ENCODE measurements around the gene KRT39. TPM values are rescaled to one million over a fixed set of nuclear protein-coding genes. Genes with fewer than 3 reads are reported as not detected.
A peak's percentile ranks its signal among the peaks of the same experiment; 100 is the strongest.

The KRT39 gene

GRCh38 chr17:40909351-40909750 is 57.4 kb downstream of the KRT39 start:
- Histone ChIP-seq H3K4me1 (ENCODE audit: control insufficient read depth, low read depth, low read length) (no peaks in the 10 kb centered on the region), H3K27ac (ENCODE audit: low read depth, low read length) (no peak overlapping the region), H3K9ac (ENCODE audit: low read length) (no peak overlapping the region), H3K27me3 (ENCODE audit: insufficient read depth, low read length, poor library complexity) (no peaks in the 10 kb centered on the region), H2BK15ac (replicated peaks; ENCODE audit: low read depth) (no peak overlapping the region), H4K5ac (ENCODE audit: low read length) (no peak overlapping the region), H3K4me3 (ENCODE audit: low read length) (no peak overlapping the region), H3K23ac (ENCODE audit: low read length) (no peak overlapping the region), H3K56ac (ENCODE audit: low read length) (no peak overlapping the region), H2AK5ac (ENCODE audit: low read length) (no peak overlapping the region), H3K18ac (ENCODE audit: low read length) (no peak overlapping the region), H2BK5ac (ENCODE audit: low read length) (no peak overlapping the region), H2BK120ac (ENCODE audit: low read depth, low read length) (no peak overlapping the region), H3K4me2 (ENCODE audit: low read length) (no peak overlapping the region), H4K8ac (ENCODE audit: low read depth, low read length) (no peak overlapping the region), H3K4ac (ENCODE audit: low read depth, low read length) (no peak overlapping the region), H3K79me1 (ENCODE audit: low read length) (no peaks in the 10 kb centered on the region), H3K36me3 (ENCODE audit: control insufficient read depth, insufficient read depth, low read length) (no peaks in the 10 kb centered on the region), H3K79me2 (ENCODE audit: control insufficient read depth, insufficient read depth, low read length) (no peaks in the 10 kb centered on the region)
- WGBS (ENCODE audit: extremely low coverage, insufficient coverage, low lambda C conversion rate): no CpG with 5 or more reads among the region's 5 CpGs
- DNase-seq: peak; percentile 84

Small RNA genes within 50 kb of the gene (small RNA-seq; reads per million reads assigned to genes)
- not detected for gene KRTAP3-4P (ENCODE audit: insufficient read depth)
